Ishikawa (cell line): ENCODE measurements around the gene PTGER1.

ENCODE experiments used
- CEBPB ChIP-seq: IDR thresholded peaks from 2 replicates; pipeline ENCODE4 v1.6.1; 2012
- CREB1 ChIP-seq: IDR thresholded peaks from 2 replicates; pipeline ENCODE4 v1.6.1; 2012; ENCODE audit warnings: low read depth
- EGR1 ChIP-seq: IDR thresholded peaks from 2 replicates; pipeline ENCODE4 v1.6.1; 2012
- EP300 ChIP-seq: IDR thresholded peaks from 2 replicates; pipeline ENCODE4 v1.6.1; 2012; ENCODE audit warnings: borderline replicate concordance
- FOXM1 ChIP-seq: IDR thresholded peaks from 2 replicates; pipeline ENCODE4 v1.6.1; 2012; ENCODE audit warnings: low read depth, borderline replicate concordance
- NFIC ChIP-seq: IDR thresholded peaks from 2 replicates; pipeline ENCODE4 v1.6.1; 2012
- RAD21 ChIP-seq: IDR thresholded peaks from 2 replicates; pipeline ENCODE4 v1.6.1; 2012; ENCODE audit warnings: low read depth
- TAF1 ChIP-seq: IDR thresholded peaks from 2 replicates; pipeline ENCODE4 v1.6.1; 2012; ENCODE audit warnings: low read depth, mild to moderate bottlenecking
- TCF12 ChIP-seq: IDR thresholded peaks from 2 replicates; pipeline ENCODE4 v1.6.1; 2012; ENCODE audit warnings: low read depth
- TEAD4 ChIP-seq: IDR thresholded peaks from 2 replicates; pipeline ENCODE4 v1.6.1; 2012
- YY1 ChIP-seq: IDR thresholded peaks from 2 replicates; pipeline ENCODE4 v1.6.1; 2012; ENCODE audit warnings: low read depth
- ZBTB7A ChIP-seq: IDR thresholded peaks from 2 replicates; pipeline ENCODE4 v1.6.1; 2012; ENCODE audit warnings: low read depth
- TF ChIP-seq, protein P1 (sequence below): IDR thresholded peaks from 2 replicates; pipeline ENCODE4 v1.6.1; 2012
- TF ChIP-seq, protein P2 (sequence below): IDR thresholded peaks from 2 replicates; pipeline ENCODE4 v1.6.1; 2012
- TF ChIP-seq, protein P3 (sequence below): IDR thresholded peaks from 2 replicates; pipeline ENCODE4 v1.6.1; 2012; ENCODE audit warnings: low read depth, mild to moderate bottlenecking

PTGER1 gene

DNA sequence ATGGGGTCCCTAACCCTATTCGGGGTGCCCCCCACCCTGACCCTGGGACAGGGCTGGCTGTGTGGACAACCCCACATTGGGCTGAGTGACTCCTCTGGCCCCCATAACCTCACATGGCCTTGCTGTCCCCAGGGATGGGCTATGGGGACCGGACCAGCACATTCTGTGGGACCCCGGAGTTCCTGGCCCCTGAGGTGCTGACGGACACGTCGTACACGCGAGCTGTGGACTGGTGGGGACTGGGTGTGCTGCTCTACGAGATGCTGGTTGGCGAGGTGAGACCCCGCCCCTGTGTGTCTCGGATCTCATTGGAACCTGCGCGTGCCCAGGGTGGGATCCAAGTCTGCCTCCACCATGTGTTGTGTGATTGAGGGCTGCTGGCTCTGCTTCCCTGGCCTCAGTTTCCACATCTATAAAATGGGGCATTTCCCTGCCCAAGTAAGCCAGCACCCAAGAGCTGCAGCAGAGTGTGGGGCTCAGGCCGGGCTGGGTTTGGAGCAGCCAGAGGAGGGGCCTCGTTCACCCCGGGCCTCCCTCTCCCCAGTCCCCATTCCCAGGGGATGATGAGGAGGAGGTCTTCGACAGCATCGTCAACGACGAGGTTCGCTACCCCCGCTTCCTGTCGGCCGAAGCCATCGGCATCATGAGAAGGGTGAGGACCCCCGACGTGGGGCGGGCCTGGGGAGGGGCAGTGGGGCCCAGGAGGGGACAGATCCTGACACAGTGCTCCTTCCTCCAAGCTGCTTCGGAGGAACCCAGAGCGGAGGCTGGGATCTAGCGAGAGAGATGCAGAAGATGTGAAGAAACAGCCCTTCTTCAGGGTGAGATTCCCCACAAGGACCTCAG is 4.9 kb downstream of the PTGER1 start:
- TF ChIP-seq ZBTB7A, result no peak
- TF ChIP-seq CREB1, result no peak
- TF ChIP-seq EGR1, result no peak
- no peak for TF ChIP-seq CEBPB
- no peak for TF ChIP-seq FOXM1

DNA sequence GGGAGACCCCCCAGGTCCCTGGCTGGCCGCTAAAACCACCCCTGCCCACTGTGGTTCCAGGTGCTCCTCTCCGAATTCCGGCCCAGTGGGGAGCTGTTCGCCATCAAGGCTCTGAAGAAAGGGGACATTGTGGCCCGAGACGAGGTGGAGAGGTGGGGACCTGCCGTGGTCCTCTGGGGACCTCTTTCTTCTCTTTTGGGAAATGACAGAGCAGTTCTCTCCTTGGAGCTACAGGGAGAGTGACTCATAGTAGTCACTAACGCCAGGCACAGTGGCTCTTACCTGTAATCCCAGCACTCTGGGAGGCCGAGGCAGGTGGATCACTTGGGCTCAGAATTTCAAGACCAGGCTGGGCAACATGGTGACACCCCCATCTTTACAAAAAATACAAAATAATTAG is 7.3 kb downstream of the PTGER1 start:
- TF ChIP-seq RAD21, result peak; percentile 43; the same call in 1 of the 2 replicates
- TF ChIP-seq, protein P1, sequence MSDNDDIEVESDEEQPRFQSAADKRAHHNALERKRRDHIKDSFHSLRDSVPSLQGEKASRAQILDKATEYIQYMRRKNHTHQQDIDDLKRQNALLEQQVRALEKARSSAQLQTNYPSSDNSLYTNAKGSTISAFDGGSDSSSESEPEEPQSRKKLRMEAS, result no peak
- no peak for TF ChIP-seq EP300

DNA sequence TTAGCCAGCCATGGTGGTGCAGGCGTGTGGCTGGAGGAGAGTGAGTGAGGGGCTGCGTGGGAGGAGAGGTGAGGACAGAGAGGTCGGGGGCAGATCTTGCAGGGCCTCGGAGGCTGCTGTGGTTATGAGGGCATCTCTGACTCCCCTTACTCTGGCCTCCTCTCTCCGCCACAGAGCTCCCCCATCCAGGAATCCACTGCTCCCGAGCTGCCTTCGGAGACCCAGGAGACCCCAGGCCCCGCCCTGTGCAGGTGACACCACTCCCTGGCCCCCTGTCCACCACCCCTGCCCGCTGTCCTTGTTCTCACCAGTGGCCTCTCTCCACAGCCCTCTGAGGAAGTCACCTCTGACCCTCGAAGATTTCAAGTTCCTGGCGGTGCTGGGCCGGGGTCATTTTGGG is 7.8 kb downstream of the PTGER1 start:
- TF ChIP-seq NFIC (no peak), TAF1 (no peak), ZBTB7A (no peak), FOXM1 (no peak), CEBPB (no peak), EP300 (no peak)
- TF ChIP-seq, protein P2, sequence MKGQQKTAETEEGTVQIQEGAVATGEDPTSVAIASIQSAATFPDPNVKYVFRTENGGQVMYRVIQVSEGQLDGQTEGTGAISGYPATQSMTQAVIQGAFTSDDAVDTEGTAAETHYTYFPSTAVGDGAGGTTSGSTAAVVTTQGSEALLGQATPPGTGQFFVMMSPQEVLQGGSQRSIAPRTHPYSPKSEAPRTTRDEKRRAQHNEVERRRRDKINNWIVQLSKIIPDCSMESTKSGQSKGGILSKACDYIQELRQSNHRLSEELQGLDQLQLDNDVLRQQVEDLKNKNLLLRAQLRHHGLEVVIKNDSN, result no peak
- TF ChIP-seq, protein P1, result no peak

DNA sequence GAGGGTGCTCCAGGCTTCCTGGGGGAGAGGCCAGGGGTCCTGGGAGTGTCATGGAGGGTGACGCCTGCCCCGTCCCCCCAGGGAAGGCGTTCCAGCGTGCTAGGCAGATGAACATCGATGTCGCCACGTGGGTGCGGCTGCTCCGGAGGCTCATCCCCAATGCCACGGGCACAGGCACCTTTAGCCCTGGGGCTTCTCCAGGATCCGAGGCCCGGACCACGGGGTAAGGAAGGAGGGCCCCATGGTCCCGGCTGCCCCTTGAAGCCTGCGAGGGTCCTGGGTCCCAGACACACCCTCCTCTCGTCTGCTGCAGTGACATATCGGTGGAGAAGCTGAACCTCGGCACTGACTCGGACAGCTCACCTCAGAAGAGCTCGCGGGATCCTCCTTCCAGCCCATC is 11.4 kb downstream of the PTGER1 start:
- no peak for TF ChIP-seq EP300
- no peak for TF ChIP-seq TAF1
- TF ChIP-seq YY1, result no peak
- TF ChIP-seq TEAD4, result no peak
- no peak for TF ChIP-seq ZBTB7A
- TF ChIP-seq, protein P3, sequence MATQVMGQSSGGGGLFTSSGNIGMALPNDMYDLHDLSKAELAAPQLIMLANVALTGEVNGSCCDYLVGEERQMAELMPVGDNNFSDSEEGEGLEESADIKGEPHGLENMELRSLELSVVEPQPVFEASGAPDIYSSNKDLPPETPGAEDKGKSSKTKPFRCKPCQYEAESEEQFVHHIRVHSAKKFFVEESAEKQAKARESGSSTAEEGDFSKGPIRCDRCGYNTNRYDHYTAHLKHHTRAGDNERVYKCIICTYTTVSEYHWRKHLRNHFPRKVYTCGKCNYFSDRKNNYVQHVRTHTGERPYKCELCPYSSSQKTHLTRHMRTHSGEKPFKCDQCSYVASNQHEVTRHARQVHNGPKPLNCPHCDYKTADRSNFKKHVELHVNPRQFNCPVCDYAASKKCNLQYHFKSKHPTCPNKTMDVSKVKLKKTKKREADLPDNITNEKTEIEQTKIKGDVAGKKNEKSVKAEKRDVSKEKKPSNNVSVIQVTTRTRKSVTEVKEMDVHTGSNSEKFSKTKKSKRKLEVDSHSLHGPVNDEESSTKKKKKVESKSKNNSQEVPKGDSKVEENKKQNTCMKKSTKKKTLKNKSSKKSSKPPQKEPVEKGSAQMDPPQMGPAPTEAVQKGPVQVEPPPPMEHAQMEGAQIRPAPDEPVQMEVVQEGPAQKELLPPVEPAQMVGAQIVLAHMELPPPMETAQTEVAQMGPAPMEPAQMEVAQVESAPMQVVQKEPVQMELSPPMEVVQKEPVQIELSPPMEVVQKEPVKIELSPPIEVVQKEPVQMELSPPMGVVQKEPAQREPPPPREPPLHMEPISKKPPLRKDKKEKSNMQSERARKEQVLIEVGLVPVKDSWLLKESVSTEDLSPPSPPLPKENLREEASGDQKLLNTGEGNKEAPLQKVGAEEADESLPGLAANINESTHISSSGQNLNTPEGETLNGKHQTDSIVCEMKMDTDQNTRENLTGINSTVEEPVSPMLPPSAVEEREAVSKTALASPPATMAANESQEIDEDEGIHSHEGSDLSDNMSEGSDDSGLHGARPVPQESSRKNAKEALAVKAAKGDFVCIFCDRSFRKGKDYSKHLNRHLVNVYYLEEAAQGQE, result no peak
- TF ChIP-seq FOXM1, result no peak
- TF ChIP-seq NFIC, result no peak
- no peak for TF ChIP-seq CEBPB
- no peak for TF ChIP-seq TCF12
- no peak for TF ChIP-seq RAD21
- no peak for TF ChIP-seq EGR1

DNA sequence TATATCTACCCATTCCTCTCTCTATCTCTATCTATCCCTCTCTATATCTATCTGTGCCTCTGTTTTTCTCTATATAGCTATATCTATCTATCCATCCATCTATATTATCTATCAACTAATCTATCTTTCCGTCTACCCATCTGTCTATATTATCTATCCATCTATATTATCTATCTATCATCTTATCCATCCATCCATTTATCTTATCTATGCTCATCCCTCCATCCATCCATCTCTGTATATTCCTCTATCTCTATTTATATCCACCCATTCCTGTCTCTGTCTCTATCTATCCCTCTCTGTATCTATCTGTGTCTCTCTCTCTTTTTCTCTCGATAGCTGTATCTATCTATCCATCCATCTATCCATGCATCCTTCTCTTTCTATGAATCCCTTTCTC is 14.2 kb downstream of the PTGER1 start:
- no peak for TF ChIP-seq ZBTB7A
- TF ChIP-seq, protein P2, result no peak

DNA sequence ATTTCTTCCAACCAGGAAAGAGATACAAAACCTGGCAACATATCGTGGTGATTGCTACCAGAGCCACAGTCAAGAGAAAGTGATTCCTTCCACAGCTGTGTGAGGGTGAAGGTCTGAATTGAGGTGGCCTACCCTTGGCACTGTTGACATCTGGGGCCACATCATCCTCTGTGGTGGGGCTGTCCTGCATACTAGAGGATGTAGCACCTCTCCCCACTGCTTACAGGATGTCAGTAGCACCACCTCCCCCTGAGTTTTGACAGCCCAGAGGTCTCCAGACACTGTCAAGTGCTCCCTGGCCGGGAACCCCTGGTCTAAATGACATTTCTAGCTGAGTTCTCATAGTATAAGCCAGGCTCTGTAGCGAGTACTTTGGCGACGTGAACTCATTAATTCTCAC is 15.5 kb downstream of the PTGER1 start:
- TF ChIP-seq TCF12 (no peak), YY1 (no peak), TEAD4 (no peak), ZBTB7A (no peak), TAF1 (no peak)
- TF ChIP-seq, protein P3, result no peak

DNA sequence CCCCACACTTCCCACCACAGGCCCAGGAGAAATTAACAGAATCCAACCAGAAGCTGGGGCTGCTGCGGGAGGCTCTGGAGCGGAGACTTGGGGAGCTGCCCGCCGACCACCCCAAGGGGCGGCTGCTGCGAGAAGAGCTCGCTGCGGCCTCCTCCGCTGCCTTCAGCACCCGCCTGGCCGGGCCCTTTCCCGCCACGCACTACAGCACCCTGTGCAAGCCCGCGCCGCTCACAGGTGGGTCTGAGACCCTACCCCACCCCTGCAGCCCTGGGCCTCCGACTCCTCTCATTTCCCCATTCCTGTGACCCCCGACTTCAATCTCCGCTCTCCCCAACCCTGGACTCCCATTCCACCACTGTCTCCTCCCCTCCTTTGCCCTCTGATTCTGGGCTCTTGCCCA is 24.3 kb downstream of the PTGER1 start:
- TF ChIP-seq, protein P3, result no peak
- TF ChIP-seq RAD21, result no peak
- TF ChIP-seq CREB1, result no peak
- TF ChIP-seq ZBTB7A, result no peak
- TF ChIP-seq EGR1, result no peak
- no peak for TF ChIP-seq YY1
- no peak for TF ChIP-seq CEBPB
- no peak for TF ChIP-seq EP300
- TF ChIP-seq NFIC, result no peak
- TF ChIP-seq TAF1, result no peak
